GM12878 (cell line): Measurements from ENCODE around the gene TRAF3. TPM values are rescaled to one million over a fixed set of nuclear protein-coding genes. Genes with fewer than 3 reads are reported as not detected.

Experiments
- ATAC-seq: fragments of 200-7000 bp; cut with Tn5 transposase; 3 replicates; pipeline ENCODE4 v1.9.1; 2020; ENCODE audit warnings: mild to moderate bottlenecking, moderate library complexity
- BruUV-seq: library from RNA; stranded (reverse); fragments of 400-500 nt; replicated peaks from 2 replicates; lab custom pipeline; 2021; lab: Mats Ljungman, UMichigan
- CTCF ChIA-PET: fragments of 300-600 bp; sonication (Branson Sonifier 250); formaldehyde crosslinking; extraction: SDS; loops from one replicate; lab custom pipeline; 2021; ENCODE audit warnings: inconsistent platforms; lab: Yijun Ruan, JAX
- POLR2A ChIA-PET: fragments of 350-600 bp; formaldehyde crosslinking; extraction: SDS; loops from one replicate; lab custom pipeline; 2021; ENCODE audit warnings: inconsistent platforms; lab: Charles Lee
- RAD21 ChIA-PET: fragments of 300-600 bp; sonication (Branson Sonifier 250); formaldehyde crosslinking; loops from one replicate; lab custom pipeline; 2023; ENCODE audit warnings: antibody characterized with exemption; ENCODE audit not compliant: unreplicated experiment; lab: Charles Lee
- SMC1A ChIA-PET: fragments of 300-600 bp; sonication (Branson Sonifier 250); formaldehyde crosslinking; loops from one replicate; lab custom pipeline; 2023; ENCODE audit not compliant: unreplicated experiment, uncharacterized antibody; lab: Charles Lee
- DNase-seq: peaks from one replicate; pipeline ENCODE4 v3.0.0-alpha.2; 2011; ENCODE audit warnings: low read depth, low spot score
- FAIRE-seq: peaks from 3 replicates; lab custom pipeline; 2011; peaks lifted over from hg19 to GRCh38; lab: Jason Lieb, UNC
- H2AFZ ChIP-seq: 2 replicates; pipeline ENCODE4 v1.6.0; 2011; ENCODE audit warnings: low read depth, low read length, control low read depth; ENCODE audit not compliant: control insufficient read depth
- H3K27ac ChIP-seq: 2 replicates; pipeline ENCODE4 v1.5.1; 2011; ENCODE audit warnings: control low read depth; ENCODE audit not compliant: control insufficient read depth, insufficient read depth
- H3K27me3 ChIP-seq, 2 experiments: replicated peaks in 1 of 2; 2 replicates each; pipeline versions ENCODE4 v1.6.0 to v1.6.1; 2011; ENCODE audit warnings: low read length in 1 of 2; ENCODE audit not compliant: control insufficient read depth in 2 of 2, insufficient read depth in 2 of 2
- H3K36me3 ChIP-seq, 2 experiments: 2 replicates each; pipeline ENCODE4 v1.5.1; 2011; ENCODE audit warnings: low read length in 1 of 2; ENCODE audit not compliant: control insufficient read depth in 2 of 2, insufficient read depth in 2 of 2
- H3K4me1 ChIP-seq: 2 replicates; pipeline ENCODE4 v1.6.1; 2011; ENCODE audit warnings: mild to moderate bottlenecking, low read length, moderate library complexity, mixed read lengths; ENCODE audit not compliant: control insufficient read depth, insufficient read depth
- H3K4me2 ChIP-seq: 2 replicates; pipeline ENCODE4 v1.6.0; 2011; ENCODE audit warnings: control low read depth; ENCODE audit not compliant: control insufficient read depth, insufficient read depth
- H3K4me3 ChIP-seq: fragments of 200-600 bp; sonication (generic); 2 replicates; pipeline ENCODE4 v1.5.1; 2016
- H3K79me2 ChIP-seq: 2 replicates; pipeline ENCODE4 v1.6.0; 2011; ENCODE audit warnings: low read length; ENCODE audit not compliant: control insufficient read depth, insufficient read depth
- H3K9ac ChIP-seq: 2 replicates; pipeline ENCODE4 v1.8.0; 2011; ENCODE audit warnings: low read length, control low read depth, mixed read lengths; ENCODE audit not compliant: control insufficient read depth, insufficient read depth
- H3K9me3 ChIP-seq: replicated peaks from 3 replicates; pipeline ENCODE4 v1.5.1; 2011; ENCODE audit warnings: mild to moderate bottlenecking, low read length; ENCODE audit not compliant: control insufficient read depth, insufficient read depth
- H4K20me1 ChIP-seq: 2 replicates; pipeline ENCODE4 v1.6.0; 2011; ENCODE audit not compliant: control insufficient read depth, insufficient read depth
- CREB1 ChIP-seq: IDR thresholded peaks from 2 replicates; pipeline ENCODE4 v1.6.1; 2012; ENCODE audit warnings: low read depth, mild to moderate bottlenecking, inconsistent platforms
- DPF2 ChIP-seq: fragments of 450-650 bp; IDR thresholded peaks from 2 replicates; pipeline ENCODE4 v1.6.1; 2017; ENCODE audit warnings: mild to moderate bottlenecking
- HDAC2 ChIP-seq: fragments of 200-600 bp; sonication (generic); IDR thresholded peaks from 2 replicates; pipeline ENCODE4 v1.6.1; 2017
- NFIC ChIP-seq: IDR thresholded peaks from 2 replicates; pipeline ENCODE4 v1.6.1; 2012; ENCODE audit warnings: low read depth, mild to moderate bottlenecking, inconsistent platforms, low read length, moderate library complexity
- POLR2A ChIP-seq: IDR thresholded peaks from 2 replicates; pipeline ENCODE4 v1.6.1; 2011; ENCODE audit warnings: low read depth, mild to moderate bottlenecking, low read length
- RB1 ChIP-seq: fragments of 450-650 bp; formaldehyde crosslinking; IDR thresholded peaks from 2 replicates; pipeline ENCODE4 v1.6.1; 2017; ENCODE audit warnings: mild to moderate bottlenecking, borderline replicate concordance
- SMAD1 ChIP-seq: fragments of 450-650 bp; IDR thresholded peaks from 2 replicates; pipeline ENCODE4 v1.6.1; 2018; ENCODE audit warnings: mild to moderate bottlenecking, low read depth; ENCODE audit not compliant: partially characterized antibody
- WGBS: methylation state at CpG from one replicate; pipeline ENCODE4 v1.1.6; 2016; ENCODE audit warnings: low lambda C conversion rate; ENCODE audit not compliant: insufficient replicate concordance, insufficient coverage; ENCODE audit errors: missing lambda C conversion rate; 5-methylcytosine and 5-hydroxymethylcytosine counted together
- in situ Hi-C: fragments of 300-500 bp; cut with MboI; formaldehyde crosslinking; loops from 9 replicates; pipeline ENCODE4 v1.14.3; 2018; ENCODE audit warnings: mixed read lengths
- intact Hi-C: fragments of 100-400 bp; cut with micrococcal nuclease; formaldehyde crosslinking; loops from one replicate; pipeline ENCODE4 v1.14.2; 2022; ENCODE audit not compliant: unreplicated experiment
- polyA plus RNA-seq, 11 experiments: library from polyadenylated mRNA; depleted of rRNA in 4 of 11; unstranded in 6 of 11; stranded (reverse) in 5 of 11; fragments of >200 nt; fragmentation: Nextera tagmentation in 4 of 11; fragmentation: Illumina TruSeq in 1 of 11; extraction: Ambion mirVana in 4 of 11; extraction: Trizol in 1 of 11; gene quantifications; 1 replicate in 1 of 11; 2 replicates in 10 of 11; pipeline versions ENCODE4 v1.2.1 to v1.2.3, GENCODE V29; 2011 to 2016; ENCODE audit warnings: inconsistent platforms in 2 of 11, missing spikeins in 2 of 11, low read depth in 1 of 11
- total RNA-seq, 4 experiments: library from RNA; depleted of rRNA in 3 of 4; stranded (reverse); fragments of >200 nt in 3 of 4; fragmentation: Illumina TruSeq in 1 of 4; extraction: Trizol in 1 of 4; gene quantifications; 2 replicates each; pipeline versions ENCODE4 v1.2.1 to v1.2.3, GENCODE V29; 2013 to 2021
- TF ChIP-seq, protein P1 (sequence below): IDR thresholded peaks from 2 replicates; pipeline ENCODE4 v1.6.1; 2012; ENCODE audit warnings: low read depth, low read length, improper control_type of control experiment

Gene TRAF3
- total and polyA plus RNA-seq, 10 of the 15 experiments (the other 5 are each of a cell fraction or from before 2014, with no cell fraction given): 3.0 to 70.1 (median 36.5) TPM

DNA sequence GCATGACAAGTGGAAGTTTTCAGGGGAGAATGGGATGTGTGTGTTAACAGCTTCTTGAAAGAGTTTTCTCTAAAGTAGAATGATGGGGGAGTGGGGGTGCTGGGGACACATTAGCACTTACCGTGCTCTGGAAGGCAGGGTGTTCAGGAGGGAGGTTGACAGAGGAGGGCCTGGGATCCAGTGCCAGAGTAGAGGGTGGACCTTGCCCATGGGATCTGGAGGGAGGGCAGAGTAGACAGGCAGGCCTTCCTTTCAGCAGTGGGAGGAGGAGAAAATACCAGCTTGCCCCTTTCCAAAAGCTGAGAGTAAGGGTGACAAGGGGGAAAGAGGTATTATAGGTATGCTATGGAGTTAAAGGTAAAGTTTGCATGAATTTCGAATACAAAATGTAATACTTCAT, 40.1 kb downstream of the TRAF3 start:
- ATAC-seq (no peak), DNase-seq (no peak), FAIRE-seq (no peak)
- POLR2A ChIA-PET: interaction anchor here (0.5 to 6.6 kb wide), 9 partner anchors 9 to 472 kb away, joined by 3 to 63 read pairs (median 5); no protein-coding TSS in a partner anchor
- CTCF ChIA-PET: interaction anchor here (1.0 to 7.2 kb wide), 5 partner anchors 8 to 122 kb away, joined by 3 to 83 read pairs (median 4); no protein-coding TSS in a partner anchor
- TF ChIP-seq, protein P1, sequence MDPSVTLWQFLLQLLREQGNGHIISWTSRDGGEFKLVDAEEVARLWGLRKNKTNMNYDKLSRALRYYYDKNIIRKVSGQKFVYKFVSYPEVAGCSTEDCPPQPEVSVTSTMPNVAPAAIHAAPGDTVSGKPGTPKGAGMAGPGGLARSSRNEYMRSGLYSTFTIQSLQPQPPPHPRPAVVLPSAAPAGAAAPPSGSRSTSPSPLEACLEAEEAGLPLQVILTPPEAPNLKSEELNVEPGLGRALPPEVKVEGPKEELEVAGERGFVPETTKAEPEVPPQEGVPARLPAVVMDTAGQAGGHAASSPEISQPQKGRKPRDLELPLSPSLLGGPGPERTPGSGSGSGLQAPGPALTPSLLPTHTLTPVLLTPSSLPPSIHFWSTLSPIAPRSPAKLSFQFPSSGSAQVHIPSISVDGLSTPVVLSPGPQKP: no peak
- TF ChIP-seq DPF2: no peak
- no peak for TF ChIP-seq SMAD1
- TF ChIP-seq POLR2A: no peak
- no peak for TF ChIP-seq CREB1
- TF ChIP-seq NFIC: no peak
- no peak for TF ChIP-seq RB1
- no peak for TF ChIP-seq HDAC2
- intact Hi-C loops: no loop called here
- peak overlapping the region; percentile 51 for H3K4me2 ChIP-seq
- SMC1A ChIA-PET: interaction anchor here (1.0 to 7.6 kb wide), 8 partner anchors 9 to 122 kb away, joined by 3 to 99 read pairs (median 16); no protein-coding TSS in a partner anchor
- H3K27me3 ChIP-seq: no peaks in the 10 kb centered on the region
- peaks cover 63% of the 10 kb centered on the region for H3K4me1 ChIP-seq
- 0 out of 2 replicates have a peak overlapping the region, but pooled peaks have one; percentile 15 for H3K9ac ChIP-seq
- H3K9me3 ChIP-seq: no peaks in the 10 kb centered on the region; the same call in 1 of the 3 replicates
- in situ Hi-C loops: no loop called here
- peaks cover 9 to 10% of the 10 kb centered on the region in 2 experiments for H3K36me3 ChIP-seq
- no TSS peak for BruUV-seq
- 74% methylated on average over 2 of the region's 2 CpGs for WGBS
- no peaks in the 10 kb centered on the region for H4K20me1 ChIP-seq
- RAD21 ChIA-PET: interaction anchor here (0.8 to 5.3 kb wide), 6 partner anchors 8 to 122 kb away, joined by 3 to 86 read pairs (median 19); no protein-coding TSS in a partner anchor
- H3K4me3 ChIP-seq: peak overlapping the region; percentile 9; the same call in 1 of the 2 replicates
- no peak overlapping the region for H2AFZ ChIP-seq
- H3K27ac ChIP-seq: peak overlapping the region; percentile 93
- H3K79me2 ChIP-seq: peaks cover 95% of the 10 kb centered on the region
